ENCODE measurements around the gene KRT6C.
"Not testable (repeated sequence)": the region's sequence is repeated elsewhere in the genome, so short reads cannot be mapped to it uniquely, and the experiment has no call there.

DNA sequence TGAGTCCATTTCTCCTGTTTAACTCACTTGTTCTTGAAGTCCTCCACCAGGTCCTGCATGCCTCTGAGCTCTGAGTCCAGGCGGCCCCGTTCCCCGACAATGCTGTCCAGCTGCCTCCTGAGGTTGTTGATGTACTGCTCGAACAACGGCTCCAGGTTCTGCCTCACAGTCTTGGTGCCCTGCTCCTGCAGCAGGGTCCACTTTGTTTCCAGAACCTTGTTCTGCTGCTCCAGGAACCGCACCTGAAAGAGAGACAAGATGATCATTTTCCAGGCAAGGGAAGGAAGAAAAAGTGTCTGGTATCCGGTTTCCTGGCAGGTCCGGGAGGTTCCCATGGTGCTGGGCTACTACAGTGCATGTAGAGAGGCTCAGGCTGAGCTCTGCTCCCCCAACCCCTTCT, 17.9 kb upstream of the KRT6C start:
- TF ChIP-seq, protein P1, sequence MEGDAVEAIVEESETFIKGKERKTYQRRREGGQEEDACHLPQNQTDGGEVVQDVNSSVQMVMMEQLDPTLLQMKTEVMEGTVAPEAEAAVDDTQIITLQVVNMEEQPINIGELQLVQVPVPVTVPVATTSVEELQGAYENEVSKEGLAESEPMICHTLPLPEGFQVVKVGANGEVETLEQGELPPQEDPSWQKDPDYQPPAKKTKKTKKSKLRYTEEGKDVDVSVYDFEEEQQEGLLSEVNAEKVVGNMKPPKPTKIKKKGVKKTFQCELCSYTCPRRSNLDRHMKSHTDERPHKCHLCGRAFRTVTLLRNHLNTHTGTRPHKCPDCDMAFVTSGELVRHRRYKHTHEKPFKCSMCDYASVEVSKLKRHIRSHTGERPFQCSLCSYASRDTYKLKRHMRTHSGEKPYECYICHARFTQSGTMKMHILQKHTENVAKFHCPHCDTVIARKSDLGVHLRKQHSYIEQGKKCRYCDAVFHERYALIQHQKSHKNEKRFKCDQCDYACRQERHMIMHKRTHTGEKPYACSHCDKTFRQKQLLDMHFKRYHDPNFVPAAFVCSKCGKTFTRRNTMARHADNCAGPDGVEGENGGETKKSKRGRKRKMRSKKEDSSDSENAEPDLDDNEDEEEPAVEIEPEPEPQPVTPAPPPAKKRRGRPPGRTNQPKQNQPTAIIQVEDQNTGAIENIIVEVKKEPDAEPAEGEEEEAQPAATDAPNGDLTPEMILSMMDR (IDR thresholded peaks at IDR 0.05; ENCODE audit: poor library complexity): not testable (repeated sequence)
- TF ChIP-seq EZH2 (IDR thresholded peaks at IDR 0.05; ENCODE audit: borderline replicate concordance): not testable (repeated sequence)
